Measurements from ENCODE around the gene RHBDD3.

RHBDD3 gene

GRCh38 chr22:29267858-29268510 lies at the start of gene RHBDD3, which contains the start of gene EWSR1:
Gene RHBDD3 (minus strand): TSS chr22:29267981. CDS start chr22:29265626, 2,355 bp downstream.
Gene EWSR1 (plus strand): TSS chr22:29268268. CDS start chr22:29268337, 69 bp downstream.
- H3K27ac ChIP-seq = peak within 1 kb of the TSS; percentile 99
- no peak for TF ChIP-seq CTCF (conservative IDR thresholded peaks at IDR 0.05)

- TF ChIP-seq CTCF (conservative IDR thresholded peaks at IDR 0.05) = no peak
- no peak overlapping the region for H3K27ac ChIP-seq
Measured at GRCh38 chr22:29316141-29316828, 48.5 kb upstream of the RHBDD3 start.

DNA sequence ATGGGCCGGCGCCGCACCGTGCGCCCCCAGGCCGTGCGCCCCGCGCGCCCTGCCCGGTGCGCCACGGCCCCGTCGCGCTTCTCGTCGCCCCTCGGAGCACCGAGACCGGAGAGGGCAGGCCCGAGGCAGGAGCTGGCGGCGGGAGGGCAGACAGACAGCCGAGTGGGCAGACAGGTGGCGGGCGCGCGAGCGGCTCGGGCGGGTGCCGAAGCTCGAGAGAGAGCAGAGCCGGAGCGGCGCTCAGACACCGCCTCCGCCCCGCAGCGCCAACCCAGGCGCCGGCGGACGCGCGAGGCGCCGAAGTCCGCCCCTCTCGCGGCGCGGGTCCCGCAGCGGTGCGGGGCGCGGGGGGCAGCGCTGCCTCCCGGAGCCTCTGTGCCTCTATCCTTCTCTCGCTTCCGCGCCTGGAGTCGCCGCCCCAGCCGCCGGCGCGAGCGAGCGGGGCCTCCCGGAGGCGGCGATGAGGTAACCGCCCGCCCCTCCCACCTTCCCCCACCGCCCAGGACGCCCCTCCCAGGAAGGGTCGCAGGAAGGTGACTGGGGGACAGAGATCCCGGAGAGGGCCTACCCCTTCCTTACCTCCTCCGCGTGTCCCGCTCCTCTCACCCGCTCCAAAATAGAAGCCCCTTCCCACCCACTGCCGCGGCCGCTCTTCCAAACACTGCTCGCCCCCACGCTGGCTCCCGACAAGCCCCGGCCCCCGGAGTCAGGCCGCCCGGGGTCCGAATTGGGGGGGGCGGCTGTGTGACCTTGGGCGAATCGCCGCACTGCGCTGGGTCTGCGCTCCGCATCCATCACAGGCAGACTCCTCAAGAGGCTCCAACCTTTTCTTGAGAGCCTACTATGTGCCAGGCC lies 47.7 kb upstream of the RHBDD3 start, which contains the start of gene RASL10A:
TSS of gene RASL10A (minus strand) at position 412 of the 855 bp plus-strand sequence. CDS start 451 bp downstream, outside the sequence.
- H3K27ac ChIP-seq = no peak within 1 kb of the TSS
- TF ChIP-seq CTCF (conservative IDR thresholded peaks at IDR 0.05) = no peak

- no peak overlapping the region for H3K27ac ChIP-seq
- no peak for TF ChIP-seq CTCF (conservative IDR thresholded peaks at IDR 0.05)
Measured at GRCh38 chr22:29314537-29315285, 46.9 kb upstream of the RHBDD3 start.

DNA sequence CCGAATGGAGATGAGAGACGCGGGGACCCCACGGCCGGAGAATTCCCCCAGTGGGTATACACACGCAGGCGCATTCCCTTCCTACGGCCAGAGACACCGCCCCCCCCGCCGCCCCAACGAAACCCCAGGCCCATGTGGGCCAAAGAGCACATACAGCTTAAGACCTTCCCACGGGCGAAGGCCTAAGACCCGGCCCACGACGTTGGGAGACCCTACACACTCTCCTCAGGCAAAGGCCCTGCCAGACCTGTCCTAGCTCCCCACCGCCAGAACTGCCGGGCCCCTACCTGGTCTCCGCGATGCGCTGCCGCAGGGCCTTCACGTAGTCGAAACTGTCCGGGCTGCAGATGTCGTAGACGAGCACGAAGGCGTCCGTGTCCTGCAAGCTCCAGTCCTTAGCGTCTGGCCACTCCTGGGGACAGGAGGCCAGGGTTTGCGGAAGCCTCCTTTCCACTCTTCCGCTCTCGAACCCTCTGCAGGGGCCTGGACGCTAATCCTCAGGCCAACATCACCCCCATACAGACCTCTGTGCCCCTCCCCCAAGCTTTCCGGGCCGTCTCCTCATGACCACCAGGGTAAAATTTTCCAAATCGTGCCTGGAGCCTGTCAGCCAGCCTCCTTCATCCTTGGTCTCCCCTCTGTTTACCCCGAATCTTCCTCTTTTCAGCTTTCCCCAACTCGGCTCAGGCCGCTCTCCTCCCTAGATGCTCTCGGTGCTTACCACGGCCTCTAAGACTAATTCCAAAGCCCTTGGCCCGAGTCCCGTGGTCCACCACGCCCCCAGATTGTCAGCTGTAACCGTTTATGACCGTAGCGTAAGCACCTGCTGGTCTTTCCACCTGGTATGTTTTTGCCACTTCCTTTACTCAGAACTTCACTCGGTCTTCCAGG lies 46.0 kb upstream of the RHBDD3 start:
- TF ChIP-seq CTCF (conservative IDR thresholded peaks at IDR 0.05) = no peak

DNA sequence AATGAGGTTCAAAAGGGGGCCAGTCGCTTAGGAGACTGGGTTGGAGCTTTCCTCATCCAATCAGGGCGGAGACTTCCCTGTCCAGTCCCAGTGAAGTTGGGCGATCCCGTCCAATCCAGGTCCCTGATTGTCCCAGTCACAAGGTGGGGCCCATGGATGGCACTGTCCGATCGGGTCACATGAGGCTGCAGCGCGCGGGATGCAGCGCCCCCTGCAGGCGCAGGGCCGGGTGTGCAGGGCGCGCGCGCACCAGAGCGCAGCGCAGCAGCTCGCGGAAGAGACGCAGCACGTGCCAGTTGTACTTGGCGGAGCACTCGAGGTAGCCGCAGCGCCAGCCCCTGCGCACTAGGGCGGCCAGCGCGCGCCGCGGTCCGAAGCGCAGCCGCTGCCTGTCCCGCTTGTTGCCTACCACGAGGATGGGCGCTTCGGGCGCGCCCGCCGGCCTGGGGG lies 45.4 kb upstream of the RHBDD3 start:
- TF ChIP-seq CTCF (conservative IDR thresholded peaks at IDR 0.05) = no peak; the same call in 1 of the 2 replicates

More for the DNA sequence above, 46.0 kb upstream of the RHBDD3 start:
- no peak overlapping the region for H3K27ac ChIP-seq

More for the DNA sequence above, 45.4 kb upstream of the RHBDD3 start:
- no peak overlapping the region for H3K27ac ChIP-seq

All from VCaP (cell line).